H1 (cell line): ENCODE results near the gene BRCA1. TPM values are rescaled to one million over a fixed set of nuclear protein-coding genes. Genes with fewer than 3 reads are reported as not detected.

Experiments
- CTCF ChIA-PET: fragments of 300-600 bp; sonication (Branson Sonifier 250); formaldehyde crosslinking; loops from one replicate; lab custom pipeline; 2021; ENCODE audit not compliant: partially characterized antibody; lab: Charles Lee
- POLR2A ChIA-PET: fragments of 300-600 bp; sonication (Branson Sonifier 250); formaldehyde crosslinking; loops from one replicate; lab custom pipeline; 2021; ENCODE audit warnings: inconsistent platforms; ENCODE audit not compliant: partially characterized antibody; lab: Charles Lee
- DNase-seq, 2 experiments: peaks; one replicate each; pipeline versions ENCODE4 v3.0.0 to v3.0.0-alpha.2; 2010 to 2022; ENCODE audit warnings: low spot score in 2 of 2, low read depth in 1 of 2, mixed read lengths in 1 of 2
- FAIRE-seq: peaks from 2 replicates; lab custom pipeline; 2011; peaks lifted over from hg19 to GRCh38; lab: Jason Lieb, UNC
- H2AFZ ChIP-seq: 2 replicates; pipeline ENCODE4 v1.8.1; 2012; ENCODE audit warnings: low read length, inconsistent platforms
- H2AK5ac ChIP-seq: 2 replicates; pipeline ENCODE4 v1.6.1; 2013; ENCODE audit warnings: low read depth, low read length
- H2BK120ac ChIP-seq: replicated peaks from 2 replicates; pipeline ENCODE3; 2013; ENCODE audit warnings: low read depth, low read length, inconsistent platforms
- H2BK12ac ChIP-seq: 2 replicates; pipeline ENCODE4 v1.6.1; 2013; ENCODE audit warnings: low read depth, low read length
- H2BK15ac ChIP-seq: 2 replicates; pipeline ENCODE4 v1.6.1; 2013; ENCODE audit warnings: low read length
- H2BK20ac ChIP-seq: 2 replicates; pipeline ENCODE4 v1.6.1; 2013; ENCODE audit warnings: low read length
- H2BK5ac ChIP-seq: 2 replicates; pipeline ENCODE4 v1.6.1; 2013; ENCODE audit warnings: low read depth, low read length
- H3K14ac ChIP-seq: 2 replicates; pipeline ENCODE4 v1.6.1; 2013; ENCODE audit warnings: inconsistent platforms; ENCODE audit not compliant: insufficient read length
- H3K18ac ChIP-seq: 2 replicates; pipeline ENCODE4 v1.6.1; 2013; ENCODE audit warnings: low read length; ENCODE audit errors: extremely low read depth
- H3K23ac ChIP-seq: 2 replicates; pipeline ENCODE4 v1.6.1; 2013; ENCODE audit warnings: inconsistent platforms; ENCODE audit not compliant: insufficient read length
- H3K23me2 ChIP-seq: 2 replicates; pipeline ENCODE4 v1.6.1; 2013; ENCODE audit warnings: low read depth, low read length
- H3K27ac ChIP-seq: 2 replicates; pipeline ENCODE4 v1.6.1; 2011; ENCODE audit warnings: low read depth, low read length, inconsistent platforms
- H3K27me3 ChIP-seq, 4 experiments: replicated peaks in 1 of 4; 1 replicate in 1 of 4; 2 replicates in 3 of 4; pipeline versions ENCODE4 v1.6.1 to v1.8.1; 2011 to 2013; ENCODE audit warnings: low read length in 3 of 4, mild to moderate bottlenecking in 3 of 4, inconsistent platforms in 2 of 4, mixed read lengths in 2 of 4, moderate library complexity in 1 of 4; ENCODE audit not compliant: control insufficient read depth in 3 of 4, insufficient read depth in 3 of 4; ENCODE audit errors: extremely low read depth in 1 of 4
- H3K36me3 ChIP-seq, 4 experiments: 2 replicates each; pipeline versions ENCODE4 v1.6.1 to v1.8.1; 2011 to 2013; ENCODE audit warnings: mild to moderate bottlenecking in 4 of 4, low read length in 3 of 4, moderate library complexity in 2 of 4, control low read depth in 1 of 4, inconsistent platforms in 1 of 4; ENCODE audit not compliant: insufficient read depth in 4 of 4, control insufficient read depth in 2 of 4
- H3K4ac ChIP-seq: replicated peaks from 2 replicates; pipeline ENCODE3; 2013; ENCODE audit warnings: low read length, low read depth, mixed read lengths, inconsistent platforms; ENCODE audit not compliant: insufficient read length
- H3K4me1 ChIP-seq, 4 experiments: replicated peaks in 1 of 4; 1 replicate in 1 of 4; 2 replicates in 3 of 4; pipeline versions ENCODE4 v1.6.1 to v1.8.1; 2011 to 2013; ENCODE audit warnings: low read length in 3 of 4, inconsistent platforms in 2 of 4, mixed read lengths in 1 of 4; ENCODE audit not compliant: insufficient read depth in 4 of 4, control insufficient read depth in 3 of 4
- H3K4me2 ChIP-seq, 2 experiments: 2 replicates each; pipeline versions ENCODE4 v1.6.1 to v1.8.1; 2011 to 2013; ENCODE audit warnings: low read depth in 2 of 2, low read length in 2 of 2, control low read depth in 1 of 2, inconsistent platforms in 1 of 2, mild to moderate bottlenecking in 1 of 2; ENCODE audit not compliant: insufficient read depth in 1 of 2
- H3K4me3 ChIP-seq, 4 experiments: fragments of 200-600, 300-600 bp in 1 of 4; sonication (generic), shearing (Covaris generic), sonication (Bioruptor Twin) in 1 of 4; 2 replicates each; pipeline versions ENCODE4 v1.5.1 to v1.8.1; 2011 to 2016; ENCODE audit warnings: low read length in 4 of 4, low read depth in 3 of 4, control low read depth in 2 of 4, inconsistent platforms in 2 of 4, mild to moderate bottlenecking in 2 of 4, mixed read lengths in 1 of 4, moderate library complexity in 1 of 4; ENCODE audit not compliant: insufficient read depth in 2 of 4; ENCODE audit errors: extremely low read depth in 1 of 4
- H3K56ac ChIP-seq: replicated peaks from 2 replicates; pipeline ENCODE3; 2013; ENCODE audit warnings: low read depth, mild to moderate bottlenecking, mixed read lengths, low read length, inconsistent platforms; ENCODE audit not compliant: insufficient read length
- H3K79me1 ChIP-seq: 2 replicates; pipeline ENCODE4 v1.6.1; 2013; ENCODE audit warnings: low read depth, low read length, control low read depth
- H3K79me2 ChIP-seq, 2 experiments: 2 replicates each; pipeline versions ENCODE4 v1.6.1 to v1.8.1; 2012 to 2013; ENCODE audit warnings: low read length in 2 of 2, mild to moderate bottlenecking in 2 of 2, inconsistent platforms in 1 of 2; ENCODE audit not compliant: insufficient read depth in 2 of 2, control insufficient read depth in 1 of 2
- H3K9ac ChIP-seq, 4 experiments: replicated peaks in 1 of 4; 1 replicate in 1 of 4; 2 replicates in 3 of 4; pipeline versions ENCODE4 v1.6.1 to v1.8.1; 2011 to 2013; ENCODE audit warnings: low read depth in 3 of 4, low read length in 3 of 4, control low read depth in 2 of 4, mild to moderate bottlenecking in 2 of 4, moderate library complexity in 2 of 4, inconsistent platforms in 1 of 4; ENCODE audit errors: extremely low read depth in 1 of 4
- H3K9me3 ChIP-seq, 2 experiments: 2 replicates each; pipeline versions ENCODE4 v1.6.1 to v1.8.1; 2012 to 2013; ENCODE audit warnings: mild to moderate bottlenecking in 2 of 2, moderate library complexity in 2 of 2, control low read depth in 1 of 2, inconsistent platforms in 1 of 2, low read depth in 1 of 2, low read length in 1 of 2, mixed read lengths in 1 of 2; ENCODE audit not compliant: insufficient read depth in 2 of 2
- H4K20me1 ChIP-seq, 2 experiments: replicated peaks in 1 of 2; 2 replicates each; pipeline versions ENCODE3 to v1.8.1; 2011 to 2013; ENCODE audit warnings: inconsistent platforms in 2 of 2, low read length in 2 of 2, mild to moderate bottlenecking in 1 of 2; ENCODE audit not compliant: insufficient read depth in 2 of 2, control insufficient read depth in 1 of 2
- H4K5ac ChIP-seq: 2 replicates; pipeline ENCODE4 v1.6.1; 2013; ENCODE audit warnings: low read length, low read depth, mixed read lengths, inconsistent platforms; ENCODE audit not compliant: insufficient read length
- H4K8ac ChIP-seq: 2 replicates; pipeline ENCODE4 v1.8.0; 2013; ENCODE audit warnings: mild to moderate bottlenecking, moderate library complexity, low read length, inconsistent platforms; ENCODE audit not compliant: insufficient read depth; ENCODE audit errors: extremely low read depth
- H4K91ac ChIP-seq: replicated peaks from 2 replicates; pipeline ENCODE3; 2013; ENCODE audit warnings: low read length, mixed read lengths, inconsistent platforms; ENCODE audit not compliant: insufficient read length
- EP300 ChIP-seq, 2 experiments: IDR thresholded peaks; 1 replicate in 1 of 2; 2 replicates in 1 of 2; pipeline ENCODE4 v1.6.1; 2011 to 2012; ENCODE audit warnings: low read depth in 2 of 2, low read length in 2 of 2, mild to moderate bottlenecking in 2 of 2, borderline replicate concordance in 1 of 2, inconsistent platforms in 1 of 2, moderate library complexity in 1 of 2
- EZH2 ChIP-seq: fragments of 200-600 bp; sonication (generic); IDR thresholded peaks from 2 replicates; pipeline ENCODE4 v1.7.1; 2012; ENCODE audit warnings: low read depth, mild to moderate bottlenecking, moderate library complexity, low read length, inconsistent platforms; ENCODE audit not compliant: severe bottlenecking
- HDAC6 ChIP-seq: IDR thresholded peaks from one replicate; pipeline ENCODE4 v1.7.1; 2012; ENCODE audit warnings: low read depth, mild to moderate bottlenecking, inconsistent platforms, low read length, moderate library complexity
- JUN ChIP-seq: IDR thresholded peaks from 2 replicates; pipeline ENCODE4 v1.6.1; 2011; ENCODE audit warnings: low read depth, mild to moderate bottlenecking, improper control_type of control experiment, low read length
- RXRA ChIP-seq: IDR thresholded peaks from 2 replicates; pipeline ENCODE4 v1.6.1; 2011; ENCODE audit warnings: low read depth, mild to moderate bottlenecking, low read length, moderate library complexity; ENCODE audit not compliant: insufficient read depth
- WGBS, 2 experiments: shearing (Covaris generic) in 1 of 2; methylation state at CpG; one replicate each; pipeline versions ENCODE4 v1.1.6 to v1.1.7; 2013 to 2015; ENCODE audit warnings: low lambda C conversion rate in 2 of 2, mixed read lengths in 2 of 2, inconsistent platforms in 1 of 2, low coverage in 1 of 2, missing lambda C conversion rate in 1 of 2; ENCODE audit not compliant: insufficient replicate concordance in 2 of 2, insufficient coverage in 1 of 2, insufficient read length in 1 of 2; ENCODE audit errors: extremely low coverage in 1 of 2, missing lambda C conversion rate in 1 of 2; 5-methylcytosine and 5-hydroxymethylcytosine counted together
- polyA plus RNA-seq, 7 experiments: library from polyadenylated mRNA; depleted of rRNA in 3 of 7; stranded (reverse) in 5 of 7; unstranded in 2 of 7; fragments of >200 nt in 5 of 7; fragments of 200-250 nt in 2 of 7; gene quantifications; 1 replicate in 5 of 7; 2 replicates in 1 of 7; 4 replicates in 1 of 7; pipeline versions ENCODE4 v1.2.1 to v1.2.3, GENCODE V29; 2011 to 2013; ENCODE audit warnings: missing spikeins in 2 of 7, mixed read lengths in 2 of 7
- total RNA-seq: library from RNA; stranded (reverse); fragmentation: NEBNext Ultra II Directional; extraction: Animal tissue kit (Norgen Biotek cat#: 25700); gene quantifications from 2 replicates; pipeline ENCODE4 v1.2.1, GENCODE V29; 2021

BRCA1 gene
- total and polyA plus RNA-seq, 2 of the 8 experiments (the other 6 are each of a cell fraction or from before 2014, with no cell fraction given): 30.7 to 39.2 TPM

DNA sequence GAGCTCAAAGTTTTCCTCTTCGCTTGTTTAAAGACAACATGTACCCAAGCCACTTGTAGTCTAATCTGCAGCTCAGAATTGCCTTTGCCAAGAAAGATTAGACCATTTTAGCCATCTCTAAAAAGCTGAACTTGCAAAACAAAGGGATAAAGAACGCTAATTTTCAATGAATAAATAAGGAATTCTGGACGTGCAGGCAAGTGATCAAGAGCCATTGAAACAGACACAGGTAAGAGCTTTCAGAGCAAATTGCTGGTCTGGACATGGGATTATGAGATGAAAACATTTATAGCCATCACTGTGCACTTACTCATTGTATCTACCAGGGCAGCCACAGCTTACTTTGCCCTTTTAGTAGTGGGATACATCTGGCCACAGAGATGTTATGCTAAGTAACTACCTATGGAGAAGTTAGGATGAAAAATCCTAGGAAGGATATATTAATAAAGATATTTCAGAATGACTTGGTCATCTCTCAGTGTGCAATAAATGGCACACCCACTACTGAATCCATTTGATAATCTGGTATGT, 55.7 kb downstream of the BRCA1 start:
- H3K4me2 ChIP-seq: no peak overlapping the region
- H3K56ac ChIP-seq: no peak overlapping the region
- CTCF ChIA-PET: interaction anchor here (0.9 to 2.6 kb wide), 5 partner anchors 11 to 102 kb away, joined by 3 to 12 read pairs (median 5); no protein-coding TSS in a partner anchor
- H3K79me2 ChIP-seq: no peaks in the 10 kb centered on the region
- H2AK5ac ChIP-seq: no peak overlapping the region
- H3K27me3 ChIP-seq: no peaks in the 10 kb centered on the region
- H4K91ac ChIP-seq: no peak overlapping the region
- TF ChIP-seq HDAC6: no peak
- no peak for TF ChIP-seq EP300 (IDR thresholded peaks at IDR 0.05; ENCODE audit: borderline replicate concordance in 1 of 2, low read depth in 2 of 2, low read length in 2 of 2)
- TF ChIP-seq EZH2: no peak
- no peak for TF ChIP-seq JUN
- no peak for TF ChIP-seq RXRA
- TF ChIP-seq, all 59 proteins: peak for 0
- Histone ChIP-seq H2BK120ac (no peak overlapping the region), H2BK12ac (no peak overlapping the region), H4K5ac (no peak overlapping the region), H2BK20ac (no peak overlapping the region), H3K4me3 (no peak overlapping the region), H3K36me3 (peaks cover 4 to 39% (median 10%) of the 10 kb centered on the region in 4 experiments; a peak in 6 of 8 replicates), H2AFZ (no peak overlapping the region), H3K9me3 (no peaks in the 10 kb centered on the region), H4K8ac (no peak overlapping the region), H3K4ac (no peak overlapping the region), H4K20me1 (no peaks in the 10 kb centered on the region), H3K18ac (no peak overlapping the region), H3K9ac (no peak overlapping the region; a peak in 1 of 7 replicates), H3K79me1 (no peaks in the 10 kb centered on the region), H2BK5ac (no peak overlapping the region), H3K14ac (no peak overlapping the region), H2BK15ac (no peak overlapping the region), H3K23ac (no peak overlapping the region), H3K27ac (no peak overlapping the region), H3K4me1 (peaks cover 0 to 5% (median 0%) of the 10 kb centered on the region in 4 experiments; a peak in 2 of 7 replicates), H3K23me2 (no peaks in the 10 kb centered on the region)
- FAIRE-seq: no peak
- 89% methylated on average over 3 of the region's 3 CpGs; no CpG with 5 or more reads in 1 of the 2 experiments for WGBS, 2 experiments
- POLR2A ChIA-PET: interaction anchor here (0.9 to 3.8 kb wide), 7 partner anchors 12 to 246 kb away, joined by 3 to 12 read pairs (median 4); no protein-coding TSS in a partner anchor
- DNase-seq: no peak
